Tibial nerve (tissue), 4 donors: ENCODE measurements around the gene SMYD3. TPM values are rescaled to one million over a fixed set of nuclear protein-coding genes. Genes with fewer than 3 reads are reported as not detected.

Experiments
- DNase-seq, 2 donors: peaks; one replicate each; pipeline ENCODE4 v3.0.0-alpha.2; 2019; ENCODE audit warnings: low spot score in 2 of 2
- H3K27ac ChIP-seq, 4 donors: fragments of 200-600 bp; sonication (generic) in 3 of 4; one replicate each; pipeline ENCODE4 v1.5.1; 2017 to 2019; ENCODE audit warnings: mild to moderate bottlenecking in 1 of 4
- H3K27me3 ChIP-seq, 2 donors: fragments of 200-600 bp; sonication (generic) in 1 of 2; one replicate each; pipeline versions ENCODE4 v1.5.1 to v1.6.0; 2017 to 2019
- H3K36me3 ChIP-seq, 3 donors: fragments of 200-600 bp; sonication (generic); one replicate each; pipeline ENCODE4 v1.5.1; 2018 to 2019
- H3K4me1 ChIP-seq, 4 donors: fragments of 200-600 bp; sonication (generic) in 3 of 4; one replicate each; pipeline ENCODE4 v1.5.1; 2017 to 2019
- H3K4me3 ChIP-seq, 4 donors: fragments of 200-600 bp; sonication (generic) in 3 of 4; one replicate each; pipeline ENCODE4 v1.5.1; 2017 to 2019; ENCODE audit warnings: mild to moderate bottlenecking in 1 of 4, moderate library complexity in 1 of 4
- H3K9me3 ChIP-seq, 4 donors: fragments of 200-600 bp; sonication (generic) in 3 of 4; one replicate each; pipeline ENCODE4 v1.5.1; 2017 to 2019
- EP300 ChIP-seq, 2 donors: sonication (generic); formaldehyde crosslinking; IDR thresholded peaks; one replicate each; pipeline ENCODE4 v1.6.1; 2017; ENCODE audit warnings: antibody characterized with exemption in 2 of 2, mild to moderate bottlenecking in 1 of 2
- POLR2A ChIP-seq, 2 donors: fragments of 450-650 bp; IDR thresholded peaks; one replicate each; pipeline ENCODE4 v1.6.1; 2017; ENCODE audit warnings: antibody characterized with exemption in 2 of 2, mild to moderate bottlenecking in 2 of 2, moderate library complexity in 2 of 2
- WGBS, 2 donors: methylation state at CpG; one replicate each; pipeline ENCODE4 v1.1.5; 2018; 5-methylcytosine and 5-hydroxymethylcytosine counted together
- total RNA-seq, 4 donors: library from RNA; depleted of rRNA; stranded (reverse); fragments of >200 nt; gene quantifications; one replicate each; pipeline ENCODE4 v1.1.0, GENCODE V29; 2016
- TF ChIP-seq, protein P1 (sequence below), 5 experiments: fragments of 200-600 bp in 3 of 5; fragments of 450-650 bp in 2 of 5; sonication (generic) in 3 of 5; IDR thresholded peaks; one replicate each; pipeline ENCODE4 v1.5.1; 2016 to 2019; ENCODE audit warnings: antibody characterized with exemption in 5 of 5, mild to moderate bottlenecking in 3 of 5, moderate library complexity in 2 of 5

Gene SMYD3
- total RNA-seq, 4 donors from 2014 or later, result 22.2 to 30.3 (median 27.0) TPM

DNA sequence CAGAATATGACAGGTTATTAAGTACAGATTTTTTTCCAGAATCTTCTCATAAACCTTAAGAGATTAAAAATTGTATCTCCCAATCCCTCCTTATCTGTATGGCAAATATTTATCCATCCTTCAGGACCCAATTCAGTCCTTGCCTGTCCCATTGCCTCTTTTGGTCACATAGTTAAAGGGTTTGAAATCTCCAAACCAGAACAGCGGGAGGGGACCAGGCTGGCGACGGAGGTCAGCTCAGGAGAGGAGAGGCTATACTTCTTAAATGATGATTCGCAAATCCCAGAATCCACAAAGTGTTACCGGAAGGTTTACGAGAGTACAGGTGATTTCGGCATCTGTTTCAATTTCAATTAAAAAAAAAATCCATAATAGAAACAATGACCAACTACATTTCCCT lies 572.7 kb downstream of the SMYD3 start:
- Histone ChIP-seq H3K27ac (no peak overlapping the region), H3K27me3 (no peaks in the 10 kb centered on the region), H3K4me3 (no peak overlapping the region), H3K36me3 (peaks cover 0 to 3% (median 0%) of the 10 kb centered on the region in 3 donors), H3K4me1 (no peaks in the 10 kb centered on the region), H3K9me3 (no peaks in the 10 kb centered on the region)
- TF ChIP-seq POLR2A (IDR thresholded peaks at IDR 0.05) (no peak), EP300 (IDR thresholded peaks at IDR 0.05) (no peak)
- TF ChIP-seq, protein P1, sequence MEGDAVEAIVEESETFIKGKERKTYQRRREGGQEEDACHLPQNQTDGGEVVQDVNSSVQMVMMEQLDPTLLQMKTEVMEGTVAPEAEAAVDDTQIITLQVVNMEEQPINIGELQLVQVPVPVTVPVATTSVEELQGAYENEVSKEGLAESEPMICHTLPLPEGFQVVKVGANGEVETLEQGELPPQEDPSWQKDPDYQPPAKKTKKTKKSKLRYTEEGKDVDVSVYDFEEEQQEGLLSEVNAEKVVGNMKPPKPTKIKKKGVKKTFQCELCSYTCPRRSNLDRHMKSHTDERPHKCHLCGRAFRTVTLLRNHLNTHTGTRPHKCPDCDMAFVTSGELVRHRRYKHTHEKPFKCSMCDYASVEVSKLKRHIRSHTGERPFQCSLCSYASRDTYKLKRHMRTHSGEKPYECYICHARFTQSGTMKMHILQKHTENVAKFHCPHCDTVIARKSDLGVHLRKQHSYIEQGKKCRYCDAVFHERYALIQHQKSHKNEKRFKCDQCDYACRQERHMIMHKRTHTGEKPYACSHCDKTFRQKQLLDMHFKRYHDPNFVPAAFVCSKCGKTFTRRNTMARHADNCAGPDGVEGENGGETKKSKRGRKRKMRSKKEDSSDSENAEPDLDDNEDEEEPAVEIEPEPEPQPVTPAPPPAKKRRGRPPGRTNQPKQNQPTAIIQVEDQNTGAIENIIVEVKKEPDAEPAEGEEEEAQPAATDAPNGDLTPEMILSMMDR (IDR thresholded peaks at IDR 0.05), result no peak
- 96% methylated on average over 7 of the region's 7 CpGs for WGBS, 2 donors
- DNase-seq, result no peak

DNA sequence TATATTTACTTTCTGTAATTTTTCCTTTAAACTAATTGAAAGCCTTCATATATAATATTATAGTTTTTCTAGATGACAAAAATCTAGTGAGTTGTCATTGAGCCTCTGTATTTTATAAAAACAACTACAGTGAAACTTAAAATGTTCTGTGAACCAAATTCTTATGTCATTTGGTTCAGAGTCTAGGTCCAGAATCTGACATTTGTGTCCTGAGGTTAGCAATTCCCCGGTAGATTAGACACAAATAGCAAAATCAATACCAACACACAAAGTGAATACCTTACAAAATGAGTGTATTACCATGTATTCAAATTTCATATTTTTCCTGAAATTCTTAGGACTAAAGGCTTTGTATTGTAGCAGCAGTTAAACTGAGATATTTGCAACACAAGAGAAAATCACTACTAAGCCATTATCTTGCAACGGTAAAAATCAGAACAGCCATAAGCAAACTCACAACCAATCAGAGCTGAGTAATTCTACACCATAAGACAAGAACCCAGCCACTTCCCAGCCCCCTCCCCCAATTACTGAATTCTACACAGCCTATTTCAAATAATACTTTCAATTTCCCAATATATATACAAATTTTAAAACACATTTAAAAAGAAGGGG lies 573.5 kb downstream of the SMYD3 start:
- Histone ChIP-seq H3K27me3 (no peaks in the 10 kb centered on the region), H3K4me3 (no peak overlapping the region), H3K4me1 (no peaks in the 10 kb centered on the region), H3K9me3 (no peaks in the 10 kb centered on the region), H3K27ac (no peak overlapping the region), H3K36me3 (peaks cover 0 to 7% (median 0%) of the 10 kb centered on the region in 3 donors)
- 40 to 57% methylated on average over 2 of the region's 2 CpGs for WGBS, 2 donors
- no peak for DNase-seq
- TF ChIP-seq POLR2A (IDR thresholded peaks at IDR 0.05) (no peak), EP300 (IDR thresholded peaks at IDR 0.05) (no peak)

DNA sequence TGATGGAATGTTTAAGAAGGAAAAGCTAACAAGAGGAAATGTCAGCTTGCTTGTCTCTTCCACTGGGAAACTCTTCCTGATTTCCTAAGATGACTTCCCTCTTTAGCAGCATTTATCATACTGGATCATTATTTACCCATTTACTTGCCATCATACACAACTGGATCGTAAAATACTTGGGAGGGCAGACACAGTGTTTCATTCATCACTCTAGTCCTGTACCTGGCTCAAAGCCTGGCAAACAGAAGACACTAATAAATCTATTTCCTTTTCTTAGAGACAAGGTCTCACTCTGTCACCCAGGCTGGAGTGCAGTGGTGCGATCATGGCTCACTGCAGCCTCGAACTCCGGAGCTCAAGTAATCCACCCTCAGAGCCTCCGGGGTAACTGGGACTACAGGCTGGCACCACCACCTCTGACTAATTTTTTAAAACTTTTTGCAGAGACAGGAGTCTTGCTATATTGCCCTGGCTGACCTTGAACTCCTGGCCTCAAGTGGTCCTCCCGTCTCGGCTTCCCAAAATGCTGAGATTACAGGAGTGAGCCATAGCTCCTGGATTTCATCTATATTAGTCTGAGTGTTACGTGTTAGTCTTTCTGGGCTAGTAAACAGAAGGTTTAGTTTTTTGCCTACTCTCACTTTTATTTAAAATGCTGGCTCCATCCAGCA lies 574.6 kb downstream of the SMYD3 start:
- H3K9me3 ChIP-seq, result no peaks in the 10 kb centered on the region
- 90 to 93% methylated on average over 8 of the region's 8 CpGs for WGBS, 2 donors
- no peak overlapping the region for H3K4me3 ChIP-seq
- no peak for TF ChIP-seq POLR2A (IDR thresholded peaks at IDR 0.05)
- no peak for TF ChIP-seq EP300 (IDR thresholded peaks at IDR 0.05)
- TF ChIP-seq, protein P1 (IDR thresholded peaks at IDR 0.05), result no peak
- peaks cover 0 to 15% (median 0%) of the 10 kb centered on the region in 3 donors for H3K36me3 ChIP-seq
- no peak overlapping the region for H3K27ac ChIP-seq
- H3K4me1 ChIP-seq, result no peaks in the 10 kb centered on the region
- DNase-seq, result no peak
- no peaks in the 10 kb centered on the region for H3K27me3 ChIP-seq

GRCh38 chr1:245931450-245931849 lies 575.6 kb downstream of the SMYD3 start:
- 81 to 89% methylated on average over 3 of the region's 3 CpGs for WGBS, 2 donors
- no peaks in the 10 kb centered on the region for H3K27me3 ChIP-seq
- no peaks in the 10 kb centered on the region for H3K9me3 ChIP-seq
- peaks cover 0 to 25% (median 0%) of the 10 kb centered on the region in 3 donors for H3K36me3 ChIP-seq
- H3K4me3 ChIP-seq, result no peak overlapping the region
- no peak overlapping the region for H3K27ac ChIP-seq
- no peak for DNase-seq
- H3K4me1 ChIP-seq, result no peaks in the 10 kb centered on the region
- TF ChIP-seq POLR2A (IDR thresholded peaks at IDR 0.05) (no peak), EP300 (IDR thresholded peaks at IDR 0.05) (no peak)
- TF ChIP-seq, protein P1 (IDR thresholded peaks at IDR 0.05), result no peak

DNA sequence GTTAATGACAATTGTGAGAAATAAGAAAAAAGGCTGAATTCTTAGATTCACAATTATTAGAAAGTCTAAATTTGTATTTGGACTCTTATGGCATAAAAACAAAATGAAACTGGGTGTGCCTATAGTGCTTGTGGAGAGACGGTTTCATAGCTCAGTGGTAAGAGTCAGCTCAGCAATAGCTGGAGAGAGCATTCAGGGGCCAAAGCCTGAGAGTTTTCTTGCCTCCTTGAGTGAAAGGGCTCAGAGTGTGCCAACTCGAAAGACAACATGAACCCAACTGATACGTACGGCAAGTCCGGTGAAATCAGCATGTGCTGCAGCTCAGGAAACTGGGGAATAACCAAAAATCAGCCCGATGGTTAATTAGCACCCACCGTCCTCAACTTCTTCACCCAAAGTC lies 577.9 kb downstream of the SMYD3 start:
- Histone ChIP-seq H3K27me3 (no peaks in the 10 kb centered on the region), H3K27ac (no peak overlapping the region), H3K4me3 (no peak overlapping the region), H3K9me3 (no peaks in the 10 kb centered on the region), H3K36me3 (peaks cover 0 to 27% (median 0%) of the 10 kb centered on the region in 3 donors), H3K4me1 (no peaks in the 10 kb centered on the region)
- no peak for DNase-seq
- WGBS, 2 donors, result 93 to 97% methylated on average over 7 of the region's 7 CpGs
- no peak for TF ChIP-seq EP300 (IDR thresholded peaks at IDR 0.05)
- TF ChIP-seq, protein P1 (IDR thresholded peaks at IDR 0.05), result no peak
- no peak for TF ChIP-seq POLR2A (IDR thresholded peaks at IDR 0.05)
